ENCODE measurements around the gene CD8A. TPM values are rescaled to one million over a fixed set of nuclear protein-coding genes. Genes with fewer than 3 reads are reported as not detected.

CD8A gene
- total and polyA plus RNA-seq, 10 of the 15 experiments (the other 5 are each of a cell fraction or from before 2014, with no cell fraction given), result 0.15 to 0.43 TPM; not detected in 8

GRCh38 chr2:86789687-86790133 is 1.0 kb downstream of the CD8A start:
- H3K79me2 ChIP-seq (ENCODE audit: control insufficient read depth, insufficient read depth, low read length), result no peaks in the 10 kb centered on the region
- H3K4me2 ChIP-seq (ENCODE audit: control insufficient read depth, insufficient read depth), result no peak overlapping the region
- ChIA-PET POLR2A (no interaction called here), RAD21 (ENCODE audit: unreplicated experiment) (no interaction called here), CTCF (no interaction called here), SMC1A (ENCODE audit: uncharacterized antibody, unreplicated experiment) (no interaction called here)
- 60% methylated on average over 23 of the region's 40 CpGs for whole genome bisulfite sequencing (ENCODE audit: insufficient coverage, insufficient replicate concordance, low lambda C conversion rate, missing lambda C conversion rate)
- FAIRE-seq (no peak), DNase-seq (ENCODE audit: low read depth, low spot score) (no peak), ATAC-seq (no peak)
- 0 out of 2 replicates have a peak, but pooled peaks cover 1% of the 10 kb centered on the region for H3K4me1 ChIP-seq (ENCODE audit: control insufficient read depth, insufficient read depth, low read length)
- in situ Hi-C loops (cut with MboI), result no loop called here
- intact Hi-C loops (cut with micrococcal nuclease; ENCODE audit: unreplicated experiment), result no loop called here
- no peak overlapping the region for H2AFZ ChIP-seq (ENCODE audit: control insufficient read depth, low read depth, low read length)
- H4K20me1 ChIP-seq (ENCODE audit: control insufficient read depth, insufficient read depth), result no peaks in the 10 kb centered on the region
- peaks cover 9 to 21% of the 10 kb centered on the region in 2 experiments for H3K27me3 ChIP-seq (replicated peaks in 1 of 2; ENCODE audit: control insufficient read depth in 2 of 2, insufficient read depth in 2 of 2, low read length in 1 of 2)
- no peaks in the 10 kb centered on the region; the same call in 2 of the 3 replicates for H3K9me3 ChIP-seq (replicated peaks; ENCODE audit: control insufficient read depth, insufficient read depth, low read length)
- no peak overlapping the region for H3K4me3 ChIP-seq
- H3K9ac ChIP-seq (ENCODE audit: control insufficient read depth, insufficient read depth, low read length), result no peak overlapping the region
- BruUV-seq (replicated peaks), result no TSS peak
- H3K27ac ChIP-seq (ENCODE audit: control insufficient read depth, insufficient read depth), result no peak overlapping the region
- H3K36me3 ChIP-seq (ENCODE audit: control insufficient read depth in 2 of 2, insufficient read depth in 2 of 2, low read length in 1 of 2), result no peaks in the 10 kb centered on the region
- TF ChIP-seq CREB1 (IDR thresholded peaks at IDR 0.05; ENCODE audit: low read depth), result no peak
- TF ChIP-seq TARDBP (IDR thresholded peaks at IDR 0.05; ENCODE audit: borderline replicate concordance), result no peak
- TF ChIP-seq CREM (IDR thresholded peaks at IDR 0.05; ENCODE audit: low read depth), result no peak
- TF ChIP-seq RAD51 (IDR thresholded peaks at IDR 0.05), result no peak
- no peak for TF ChIP-seq NR2C2 (IDR thresholded peaks at IDR 0.05; ENCODE audit: borderline replicate concordance, control insufficient read depth, insufficient read length, low read depth)
- TF ChIP-seq NRF1 (conservative IDR thresholded peaks at IDR 0.05; ENCODE audit: low read depth, low read length), result no peak
- TF ChIP-seq FOXK2 (IDR thresholded peaks at IDR 0.05), result no peak
- TF ChIP-seq RUNX3 (IDR thresholded peaks at IDR 0.05; ENCODE audit: low read length), result no peak
- TF ChIP-seq MEF2B (IDR thresholded peaks at IDR 0.05; ENCODE audit: partially characterized antibody, poor library complexity, severe bottlenecking), result no peak
- no peak for TF ChIP-seq SRF (IDR thresholded peaks at IDR 0.05; ENCODE audit: low read depth in 2 of 2, low read length in 2 of 2)
- no peak for TF ChIP-seq CUX1 (IDR thresholded peaks at IDR 0.05; ENCODE audit: insufficient replicate concordance, low read depth, low read length)
- no peak for TF ChIP-seq CHD2 (IDR thresholded peaks at IDR 0.05; ENCODE audit: borderline replicate concordance, low read depth, low read length)
- TF ChIP-seq CHD1 (IDR thresholded peaks at IDR 0.05; ENCODE audit: low read depth, low read length), result no peak
- no peak for TF ChIP-seq RAD21 (IDR thresholded peaks at IDR 0.05; ENCODE audit: insufficient read depth, low read depth, low read length)
- no peak for TF ChIP-seq USF1 (IDR thresholded peaks at IDR 0.05; ENCODE audit: borderline replicate concordance, extremely low read length, insufficient read depth, low read depth, low read length)
- TF ChIP-seq RFX5 (IDR thresholded peaks at IDR 0.05; ENCODE audit: low read depth, low read length), result no peak
- TF ChIP-seq SIX5 (IDR thresholded peaks at IDR 0.05; ENCODE audit: low read depth, low read length, severe bottlenecking), result no peak
